Right lung (tissue), 5 donors: ENCODE measurements around the gene C19orf73. TPM values are rescaled to one million over a fixed set of nuclear protein-coding genes. Genes with fewer than 3 reads are reported as not detected.
"Not testable (repeated sequence)": the region's sequence is repeated elsewhere in the genome, so short reads cannot be mapped to it uniquely, and the experiment has no call there.

ENCODE experiments used
- DNase-seq, 2 donors: peaks; one replicate each; pipeline ENCODE4 v3.0.0-alpha.2; 2013
- polyA plus RNA-seq, 5 donors: library from polyadenylated mRNA; unstranded; fragments of 120-200 nt; gene quantifications; one replicate each; pipeline versions ENCODE4 v1.2.1 to v1.2.3, GENCODE V29; 2013; ENCODE audit warnings: inconsistent platforms in 1 of 5, low replicate concordance in 1 of 5; ENCODE audit not compliant: insufficient read length in 5 of 5, insufficient read depth in 1 of 5

The C19orf73 gene
- polyA plus RNA-seq, 5 donors: 0.24 to 0.39 (median 0.28) TPM; not detected in 2

- peak; percentile 91 to 93 for DNase-seq
Observed at GRCh38 chr19:49150106-49150943, 31.4 kb upstream of the C19orf73 start.

GRCh38 chr19:49149652-49150105 is 30.7 kb upstream of the C19orf73 start:
- DNase-seq: peak; percentile 88

- peak; percentile 93 to 95 for DNase-seq
Observed at GRCh38 chr19:49148784-49149651, 30.1 kb upstream of the C19orf73 start.

- DNase-seq: no peak
Observed at GRCh38 chr19:49148044-49148682, 29.2 kb upstream of the C19orf73 start.

DNA sequence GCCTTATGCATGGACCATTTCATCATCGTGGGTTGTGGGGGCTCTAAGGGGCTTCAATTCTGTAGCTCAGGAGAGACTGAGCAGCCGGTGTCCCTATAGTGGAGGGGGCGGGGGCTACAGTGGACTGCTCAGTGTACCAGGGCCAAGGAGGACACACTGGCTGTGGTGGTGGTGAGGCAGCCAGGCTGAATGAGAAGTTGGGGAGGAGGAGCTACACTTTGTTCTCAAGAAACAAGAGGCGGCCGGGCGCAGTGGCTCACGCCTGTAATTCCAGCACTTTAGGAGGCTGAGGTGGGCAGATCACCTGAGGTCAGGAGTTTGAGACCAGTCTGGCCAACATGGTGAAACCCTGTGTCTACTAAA is 27.4 kb upstream of the C19orf73 start:
- not testable (repeated sequence) for DNase-seq

- peak in 1 of 2 donors; percentile 69 for DNase-seq
Observed at GRCh38 chr19:49145573-49146407, 26.8 kb upstream of the C19orf73 start.

- peak; percentile 86 to 90 for DNase-seq
Observed at GRCh38 chr19:49142866-49143335, 24.0 kb upstream of the C19orf73 start.

DNA sequence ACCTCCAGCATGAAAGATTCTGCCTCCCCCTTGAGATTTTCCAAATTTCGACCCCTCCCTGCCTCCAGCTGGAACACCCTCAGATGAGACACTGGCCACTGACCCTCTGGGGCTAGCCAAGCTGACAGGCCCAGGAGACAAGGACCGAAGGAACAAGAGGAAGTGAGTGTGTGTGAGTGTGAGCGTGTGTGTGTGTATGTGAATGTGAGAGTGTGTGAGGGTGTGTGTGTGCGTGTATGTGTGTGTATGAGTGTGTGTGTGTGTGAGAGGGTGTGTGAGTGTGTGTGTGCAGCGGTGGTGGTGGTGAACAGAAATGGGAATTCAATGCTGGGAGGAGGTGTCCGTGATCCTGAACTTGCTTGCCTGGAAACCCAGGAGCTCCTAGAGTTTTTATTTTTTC is 22.4 kb upstream of the C19orf73 start:
- DNase-seq: no peak

DNA sequence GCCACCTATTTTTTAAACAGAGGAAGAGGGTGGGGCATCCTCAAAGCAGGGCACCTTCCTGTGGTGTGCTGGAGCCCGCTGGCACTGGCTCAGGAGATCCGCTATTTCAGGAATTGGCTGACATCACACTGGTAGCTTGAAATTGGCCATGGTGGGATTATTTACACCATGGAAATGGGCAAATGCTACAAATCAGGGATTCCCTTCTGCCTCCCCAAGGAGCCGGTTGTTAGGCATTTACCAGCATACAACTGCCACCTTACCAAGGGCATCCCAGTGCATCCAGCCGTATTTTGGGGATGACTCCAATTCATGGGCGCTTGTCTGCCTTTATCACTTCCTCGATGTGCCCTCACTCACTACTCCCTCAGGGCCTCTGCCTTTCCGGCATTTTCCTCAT is 22.0 kb upstream of the C19orf73 start:
- DNase-seq: no peak

- DNase-seq: no peak
Observed at GRCh38 chr19:49136771-49137171, 17.8 kb upstream of the C19orf73 start.

DNA sequence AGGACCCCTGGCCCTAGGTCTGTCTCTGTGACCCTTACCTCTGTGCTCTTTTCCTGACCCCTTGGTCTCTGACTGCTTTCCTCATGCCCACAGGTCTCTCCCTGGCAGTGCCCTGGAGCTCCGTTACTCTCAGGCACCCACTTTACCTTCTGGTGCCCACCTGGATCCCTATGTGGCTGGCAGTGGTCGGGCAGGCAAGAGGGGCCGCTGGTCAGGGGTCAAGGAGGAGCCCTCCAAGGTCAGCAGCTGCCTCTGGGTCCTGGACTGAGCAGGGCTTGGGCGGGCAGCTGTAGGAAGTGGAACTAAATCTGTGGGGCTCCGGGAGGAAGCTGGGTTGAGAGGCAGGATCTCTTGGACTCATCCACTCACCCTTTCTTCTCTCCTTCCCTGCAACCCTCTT is 16.7 kb upstream of the C19orf73 start:
- DNase-seq: no peak

- DNase-seq: no peak
Observed at GRCh38 chr19:49133621-49134454, 14.9 kb upstream of the C19orf73 start.

DNA sequence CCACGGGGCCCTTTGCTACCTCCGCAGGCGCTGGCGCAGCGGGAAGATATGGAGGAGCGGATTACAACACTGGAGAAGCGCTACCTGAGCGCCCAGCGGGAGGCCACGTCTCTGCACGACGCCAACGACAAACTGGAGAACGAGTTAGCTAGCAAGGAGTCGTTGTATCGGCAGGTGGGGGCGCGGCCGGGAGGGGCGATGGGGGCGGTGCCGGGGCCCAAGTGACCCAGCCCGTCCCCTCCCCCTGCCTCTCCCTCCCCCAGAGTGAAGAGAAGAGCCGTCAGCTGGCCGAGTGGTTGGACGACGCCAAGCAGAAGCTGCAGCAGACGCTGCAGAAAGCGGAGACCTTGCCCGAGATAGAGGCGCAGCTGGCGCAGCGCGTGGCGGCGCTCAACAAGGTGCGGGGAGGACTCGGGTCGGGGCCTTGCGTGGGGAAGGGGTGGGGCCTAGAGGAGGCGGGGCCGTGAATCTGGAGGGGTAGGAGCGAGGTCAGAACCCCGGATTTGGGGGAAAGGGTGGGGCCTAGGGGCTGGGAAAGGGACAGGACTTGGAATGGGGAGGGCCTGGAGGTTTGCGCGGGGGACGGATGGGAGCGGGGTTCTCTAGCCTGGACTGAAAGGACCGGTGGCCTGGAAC is 14.1 kb upstream of the C19orf73 start:
- no peak for DNase-seq

- DNase-seq: no peak
Observed at GRCh38 chr19:49130325-49130724, 11.4 kb upstream of the C19orf73 start.

- DNase-seq: no peak
Observed at GRCh38 chr19:49129238-49129583, 10.3 kb upstream of the C19orf73 start.

DNA sequence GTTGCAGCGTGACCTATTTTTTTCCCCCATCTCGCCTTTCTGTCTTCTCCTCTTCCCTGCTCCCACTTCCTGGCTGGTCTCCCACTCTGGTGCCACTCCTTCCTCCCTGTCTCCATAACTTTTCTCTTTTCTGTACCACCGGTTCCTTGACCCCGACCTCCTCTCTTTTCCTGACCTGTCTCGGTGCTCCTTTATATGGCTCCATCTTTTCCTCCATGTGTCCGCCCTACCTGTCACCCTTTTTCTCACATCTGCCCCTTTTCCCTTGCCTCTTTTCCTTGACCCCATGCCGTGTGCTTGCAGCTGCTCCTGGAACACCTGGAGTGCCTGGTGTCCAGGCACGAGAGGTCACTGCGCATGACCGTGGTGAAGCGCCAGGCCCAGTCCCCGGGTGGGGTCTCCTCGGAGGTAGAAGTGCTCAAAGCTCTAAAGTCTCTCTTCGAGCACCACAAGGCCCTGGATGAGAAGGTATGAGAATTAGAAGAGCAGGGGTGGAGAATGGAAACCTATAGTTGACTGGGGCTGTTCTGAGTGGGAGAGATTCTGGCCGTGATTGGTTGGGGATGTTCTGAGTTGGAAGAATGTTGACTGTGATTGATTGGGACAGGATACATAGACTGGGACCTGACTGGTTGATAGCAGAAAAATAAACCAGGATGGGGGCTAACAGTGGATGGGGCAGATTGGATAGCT is 9.7 kb upstream of the C19orf73 start:
- no peak for DNase-seq

- DNase-seq: peak; percentile 95 to 96
Observed at GRCh38 chr19:49127674-49128544, 9.0 kb upstream of the C19orf73 start.

- not testable (repeated sequence) for DNase-seq
Observed at GRCh38 chr19:49127225-49127624, 8.3 kb upstream of the C19orf73 start.
